Subcutaneous adipose tissue (tissue), 4 donors: Measurements from ENCODE around the gene ELK4. TPM values are rescaled to one million over a fixed set of nuclear protein-coding genes. Genes with fewer than 3 reads are reported as not detected.

Source experiments
- CTCF ChIP-seq: fragments of 450-650 bp; IDR thresholded peaks from one replicate; pipeline ENCODE4 v1.5.1; 2016; ENCODE audit warnings: low read depth, mild to moderate bottlenecking, control low read depth, antibody characterized with exemption, moderate library complexity
- total RNA-seq, 4 donors: library from RNA; depleted of rRNA; stranded (reverse); fragments of >200 nt; gene quantifications; one replicate each; pipeline ENCODE4 v1.1.0, GENCODE V29; 2016

ELK4 gene
- total RNA-seq, 4 donors from 2014 or later: 25.8 to 42.2 (median 29.6) TPM

GRCh38 chr1:205572421-205572820 lies 59.4 kb downstream of the ELK4 start:
- no peak for TF ChIP-seq CTCF

- no peak for TF ChIP-seq CTCF
Measured at GRCh38 chr1:205571747-205572146, 60.1 kb downstream of the ELK4 start.

GRCh38 chr1:205570796-205571537 lies 60.8 kb downstream of the ELK4 start:
- no peak for TF ChIP-seq CTCF

GRCh38 chr1:205570173-205570501 lies 61.7 kb downstream of the ELK4 start:
- TF ChIP-seq CTCF: no peak

- TF ChIP-seq CTCF: no peak
Measured at GRCh38 chr1:205569411-205570172, 62.2 kb downstream of the ELK4 start.

GRCh38 chr1:205568469-205569361 lies 63.1 kb downstream of the ELK4 start:
- TF ChIP-seq CTCF: no peak

- no peak for TF ChIP-seq CTCF
Measured at GRCh38 chr1:205568135-205568468, 63.7 kb downstream of the ELK4 start.
